HG03064 (cell line): ENCODE measurements around the gene FLRT2.

Experiments used
- ATAC-seq: cut with Tn5 transposase; IDR thresholded peaks from one replicate; pipeline ENCODE4 v1.9.1; 2021; ENCODE audit warnings: low read depth; ENCODE audit not compliant: unreplicated experiment

The FLRT2 gene

GRCh38 chr14:85625925-85626585, 96.1 kb downstream of the FLRT2 start:
- no peak for ATAC-seq

GRCh38 chr14:85634205-85634604, 104.3 kb downstream of the FLRT2 start:
- ATAC-seq, result no peak

- no peak for ATAC-seq
Measured at GRCh38 chr14:85644211-85644610, 114.3 kb downstream of the FLRT2 start.

- no peak for ATAC-seq
Measured at GRCh38 chr14:85653029-85653428, 123.1 kb downstream of the FLRT2 start.

GRCh38 chr14:85660243-85660922, 130.4 kb downstream of the FLRT2 start:
- ATAC-seq, result no peak

- no peak for ATAC-seq
Measured at GRCh38 chr14:85662096-85662495, 132.2 kb downstream of the FLRT2 start.

- ATAC-seq, result no peak
Measured at GRCh38 chr14:85663256-85663655, 133.3 kb downstream of the FLRT2 start.

- no peak for ATAC-seq
Measured at GRCh38 chr14:85663667-85664066, 133.7 kb downstream of the FLRT2 start.

GRCh38 chr14:85675957-85676356, 146.0 kb downstream of the FLRT2 start:
- no peak for ATAC-seq

GRCh38 chr14:85686908-85687307, 157.0 kb downstream of the FLRT2 start:
- ATAC-seq, result no peak

GRCh38 chr14:85687456-85687855, 157.5 kb downstream of the FLRT2 start:
- ATAC-seq, result no peak

- ATAC-seq, result no peak
Measured at GRCh38 chr14:85688006-85688405, 158.1 kb downstream of the FLRT2 start.

GRCh38 chr14:85695300-85695699, 165.4 kb downstream of the FLRT2 start:
- no peak for ATAC-seq

- ATAC-seq, result no peak
Measured at GRCh38 chr14:85701116-85701515, 171.2 kb downstream of the FLRT2 start.

- no peak for ATAC-seq
Measured at GRCh38 chr14:85701763-85702162, 171.8 kb downstream of the FLRT2 start.

GRCh38 chr14:85702191-85702590, 172.2 kb downstream of the FLRT2 start:
- no peak for ATAC-seq

- no peak for ATAC-seq
Measured at GRCh38 chr14:85702997-85703396, 173.1 kb downstream of the FLRT2 start.
